Right lobe of liver (tissue), 4 donors: ENCODE measurements around the gene FRMD4A.

Source experiments
- CTCF ChIP-seq, 4 donors: fragments of 200-600 bp in 3 of 4; fragments of 450-650 bp in 1 of 4; IDR thresholded peaks; one replicate each; pipeline versions ENCODE4 v1.5.1 to v1.8.0; 2016 to 2022; ENCODE audit warnings: antibody characterized with exemption in 4 of 4, mild to moderate bottlenecking in 2 of 4
- POLR2A ChIP-seq: fragments of 450-650 bp; IDR thresholded peaks from one replicate; pipeline ENCODE4 v1.6.1; 2017; ENCODE audit warnings: antibody characterized with exemption, mild to moderate bottlenecking
- donor health status: DM: no; HTN: no; CAD: no.
- donor health status: DM: no; HTN: no; CAD: no.
- donor health status: DM: no; HTN: yes; CAD: no.

- TF ChIP-seq CTCF (IDR thresholded peaks at IDR 0.05) (no peak), POLR2A (no peak)
These were observed 237.9 kb downstream of the FRMD4A start for GRCh38 chr10:14092799-14093198.
